HG02763 (cell line): ENCODE measurements around the gene MRFAP1L1.

Experiments
- ATAC-seq: cut with Tn5 transposase; IDR thresholded peaks from one replicate; pipeline ENCODE4 v1.9.1; 2021; ENCODE audit warnings: mild to moderate bottlenecking, moderate library complexity; ENCODE audit not compliant: unreplicated experiment

MRFAP1L1 gene

GRCh38 chr4:6716958-6717655 lies 7.4 kb upstream of the MRFAP1L1 start:
- no peak for ATAC-seq

GRCh38 chr4:6716018-6716911 lies 6.6 kb upstream of the MRFAP1L1 start, which contains the start of gene BLOC1S4:
Gene BLOC1S4, plus strand, starts transcription at chr4:6716174. Its CDS starts 36 bp downstream, at chr4:6716210.
- peak; percentile 85 for ATAC-seq

- no peak for ATAC-seq
Measured at GRCh38 chr4:6715704-6716017, 6.0 kb upstream of the MRFAP1L1 start.

- no peak for ATAC-seq
Measured at GRCh38 chr4:6714954-6715353, 5.3 kb upstream of the MRFAP1L1 start.

GRCh38 chr4:6710996-6711395 lies 1.3 kb upstream of the MRFAP1L1 start:
- no peak for ATAC-seq

GRCh38 chr4:6710282-6710681 lies 617 bp upstream of the MRFAP1L1 start:
- no peak for ATAC-seq

GRCh38 chr4:6706173-6706572 lies 3.5 kb downstream of the MRFAP1L1 start:
- no peak for ATAC-seq

- ATAC-seq, result no peak
Measured at GRCh38 chr4:6705646-6706045, 4.0 kb downstream of the MRFAP1L1 start.

GRCh38 chr4:6703786-6704185 lies 5.9 kb downstream of the MRFAP1L1 start:
- ATAC-seq, result no peak

- ATAC-seq, result no peak
Measured at GRCh38 chr4:6702761-6703160, 6.9 kb downstream of the MRFAP1L1 start.

- ATAC-seq, result no peak
Measured at GRCh38 chr4:6701371-6701770, 8.3 kb downstream of the MRFAP1L1 start.

- no peak for ATAC-seq
Measured at GRCh38 chr4:6699903-6700302, 9.8 kb downstream of the MRFAP1L1 start.

- no peak for ATAC-seq
Measured at GRCh38 chr4:6699388-6699787, 10.3 kb downstream of the MRFAP1L1 start.

GRCh38 chr4:6697131-6697530 lies 12.5 kb downstream of the MRFAP1L1 start:
- ATAC-seq, result no peak

- ATAC-seq, result no peak
Measured at GRCh38 chr4:6696611-6697010, 13.1 kb downstream of the MRFAP1L1 start.

- ATAC-seq, result no peak
Measured at GRCh38 chr4:6695660-6696610, 13.7 kb downstream of the MRFAP1L1 start.

GRCh38 chr4:6694177-6694901 lies 15.3 kb downstream of the MRFAP1L1 start:
- ATAC-seq, result no peak

- no peak for ATAC-seq
Measured at GRCh38 chr4:6693231-6694176, 16.2 kb downstream of the MRFAP1L1 start, which contains the start of gene S100P. Gene S100P, plus strand, starts transcription at chr4:6693878. Its CDS starts 55 bp downstream, at chr4:6693933.

GRCh38 chr4:6692806-6693205 lies 16.9 kb downstream of the MRFAP1L1 start:
- no peak for ATAC-seq
